GM21381 (cell line): ENCODE measurements around the gene CHCHD3.
"Not testable (repeated sequence)": the region's sequence is repeated elsewhere in the genome, so short reads cannot be mapped to it uniquely, and the experiment has no call there.

Source experiments
- ATAC-seq: cut with Tn5 transposase; IDR thresholded peaks from one replicate; pipeline ENCODE4 v1.9.1; 2021; ENCODE audit warnings: mild to moderate bottlenecking, moderate library complexity; ENCODE audit not compliant: unreplicated experiment

Gene CHCHD3

GRCh38 chr7:133009426-133010252 is 72.3 kb downstream of the CHCHD3 start:
- ATAC-seq = no peak

GRCh38 chr7:133007961-133008360 is 73.9 kb downstream of the CHCHD3 start:
- no peak for ATAC-seq

GRCh38 chr7:133003052-133003910 is 78.6 kb downstream of the CHCHD3 start:
- ATAC-seq = no peak

GRCh38 chr7:133001727-133002126 is 80.2 kb downstream of the CHCHD3 start:
- no peak for ATAC-seq

GRCh38 chr7:132999845-133000244 is 82.0 kb downstream of the CHCHD3 start:
- no peak for ATAC-seq

- no peak for ATAC-seq
Measured at GRCh38 chr7:132998763-132999162, 83.1 kb downstream of the CHCHD3 start.

GRCh38 chr7:132997505-132997904 is 84.4 kb downstream of the CHCHD3 start:
- no peak for ATAC-seq

GRCh38 chr7:132996581-132997242 is 85.2 kb downstream of the CHCHD3 start:
- ATAC-seq = no peak

- ATAC-seq = no peak
Measured at GRCh38 chr7:132993377-132994013, 88.4 kb downstream of the CHCHD3 start.

- ATAC-seq = no peak
Measured at GRCh38 chr7:132991615-132992587, 90.0 kb downstream of the CHCHD3 start.

- ATAC-seq = no peak
Measured at GRCh38 chr7:132988117-132988516, 93.8 kb downstream of the CHCHD3 start.

- no peak for ATAC-seq
Measured at GRCh38 chr7:132980402-132980801, 101.5 kb downstream of the CHCHD3 start.

- no peak for ATAC-seq
Measured at GRCh38 chr7:132979524-132979923, 102.4 kb downstream of the CHCHD3 start.

- no peak for ATAC-seq
Measured at GRCh38 chr7:132977234-132977633, 104.7 kb downstream of the CHCHD3 start.

GRCh38 chr7:132972745-132973144 is 109.1 kb downstream of the CHCHD3 start:
- ATAC-seq = no peak

- ATAC-seq = no peak
Measured at GRCh38 chr7:132970257-132970656, 111.6 kb downstream of the CHCHD3 start.

GRCh38 chr7:132969520-132969919 is 112.4 kb downstream of the CHCHD3 start:
- ATAC-seq = no peak

- ATAC-seq = not testable (repeated sequence)
Measured at GRCh38 chr7:132967470-132967848, 114.4 kb downstream of the CHCHD3 start.

GRCh38 chr7:132966754-132967469 is 115.0 kb downstream of the CHCHD3 start:
- ATAC-seq = no peak
